Astrocyte (in vitro differentiated cells and primary cell): Measurements from ENCODE around the gene ABCC11.

Source experiments
- EZH2 ChIP-seq: IDR thresholded peaks from 2 replicates; pipeline ENCODE4 v1.6.1; 2012; ENCODE audit warnings: mild to moderate bottlenecking, low read length, inconsistent platforms; ENCODE audit not compliant: insufficient read depth
- TF ChIP-seq, protein P1 (sequence below): IDR thresholded peaks from 2 replicates; pipeline ENCODE4 v1.5.1; 2011; ENCODE audit warnings: low read depth, mild to moderate bottlenecking, inconsistent platforms, low read length, moderate library complexity; ENCODE audit not compliant: insufficient read depth

DNA sequence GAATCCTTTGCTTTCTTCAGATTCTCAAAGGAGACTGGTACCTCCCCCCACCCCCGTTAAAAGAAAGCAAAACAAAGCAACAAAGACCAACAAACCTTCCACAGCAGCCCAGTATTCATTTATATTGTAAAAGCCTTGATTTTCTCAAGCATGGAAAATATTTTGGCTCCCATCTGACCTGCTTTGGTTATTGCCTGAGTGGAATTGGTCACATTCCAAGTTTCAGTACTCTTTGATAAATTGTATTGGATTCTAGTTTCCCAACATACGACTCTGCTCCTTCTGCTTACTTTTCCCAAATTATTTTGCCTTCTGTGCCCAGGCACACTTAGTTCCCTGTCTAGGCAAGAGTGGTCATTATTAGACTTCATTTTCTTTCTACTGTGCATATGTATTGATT, 1.3 kb downstream of the ABCC11 start:
- TF ChIP-seq, protein P1, sequence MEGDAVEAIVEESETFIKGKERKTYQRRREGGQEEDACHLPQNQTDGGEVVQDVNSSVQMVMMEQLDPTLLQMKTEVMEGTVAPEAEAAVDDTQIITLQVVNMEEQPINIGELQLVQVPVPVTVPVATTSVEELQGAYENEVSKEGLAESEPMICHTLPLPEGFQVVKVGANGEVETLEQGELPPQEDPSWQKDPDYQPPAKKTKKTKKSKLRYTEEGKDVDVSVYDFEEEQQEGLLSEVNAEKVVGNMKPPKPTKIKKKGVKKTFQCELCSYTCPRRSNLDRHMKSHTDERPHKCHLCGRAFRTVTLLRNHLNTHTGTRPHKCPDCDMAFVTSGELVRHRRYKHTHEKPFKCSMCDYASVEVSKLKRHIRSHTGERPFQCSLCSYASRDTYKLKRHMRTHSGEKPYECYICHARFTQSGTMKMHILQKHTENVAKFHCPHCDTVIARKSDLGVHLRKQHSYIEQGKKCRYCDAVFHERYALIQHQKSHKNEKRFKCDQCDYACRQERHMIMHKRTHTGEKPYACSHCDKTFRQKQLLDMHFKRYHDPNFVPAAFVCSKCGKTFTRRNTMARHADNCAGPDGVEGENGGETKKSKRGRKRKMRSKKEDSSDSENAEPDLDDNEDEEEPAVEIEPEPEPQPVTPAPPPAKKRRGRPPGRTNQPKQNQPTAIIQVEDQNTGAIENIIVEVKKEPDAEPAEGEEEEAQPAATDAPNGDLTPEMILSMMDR = no peak
- no peak for TF ChIP-seq EZH2
